GM12878 (cell line): ENCODE measurements around the gene HNRNPF. TPM values are rescaled to one million over a fixed set of nuclear protein-coding genes. Genes with fewer than 3 reads are reported as not detected.
A peak's percentile ranks its signal among the peaks of the same experiment; 100 is the strongest.

Source experiments
- ATAC-seq: fragments of 200-7000 bp; cut with Tn5 transposase; 3 replicates; pipeline ENCODE4 v1.9.1; 2020; ENCODE audit warnings: mild to moderate bottlenecking, moderate library complexity
- BruUV-seq: library from RNA; stranded (reverse); fragments of 400-500 nt; replicated peaks from 2 replicates; lab custom pipeline; 2021; lab: Mats Ljungman, UMichigan
- CTCF ChIA-PET: fragments of 300-600 bp; sonication (Branson Sonifier 250); formaldehyde crosslinking; extraction: SDS; loops from one replicate; lab custom pipeline; 2021; ENCODE audit warnings: inconsistent platforms; lab: Yijun Ruan, JAX
- POLR2A ChIA-PET: fragments of 350-600 bp; formaldehyde crosslinking; extraction: SDS; loops from one replicate; lab custom pipeline; 2021; ENCODE audit warnings: inconsistent platforms; lab: Charles Lee
- RAD21 ChIA-PET: fragments of 300-600 bp; sonication (Branson Sonifier 250); formaldehyde crosslinking; loops from one replicate; lab custom pipeline; 2023; ENCODE audit warnings: antibody characterized with exemption; ENCODE audit not compliant: unreplicated experiment; lab: Charles Lee
- SMC1A ChIA-PET: fragments of 300-600 bp; sonication (Branson Sonifier 250); formaldehyde crosslinking; loops from one replicate; lab custom pipeline; 2023; ENCODE audit not compliant: unreplicated experiment, uncharacterized antibody; lab: Charles Lee
- DNase-seq: peaks from one replicate; pipeline ENCODE4 v3.0.0-alpha.2; 2011; ENCODE audit warnings: low read depth, low spot score
- FAIRE-seq: peaks from 3 replicates; lab custom pipeline; 2011; peaks lifted over from hg19 to GRCh38; lab: Jason Lieb, UNC
- H2AFZ ChIP-seq: 2 replicates; pipeline ENCODE4 v1.6.0; 2011; ENCODE audit warnings: low read depth, low read length, control low read depth; ENCODE audit not compliant: control insufficient read depth
- H3K27ac ChIP-seq: 2 replicates; pipeline ENCODE4 v1.5.1; 2011; ENCODE audit warnings: control low read depth; ENCODE audit not compliant: control insufficient read depth, insufficient read depth
- H3K27me3 ChIP-seq, 2 experiments: replicated peaks in 1 of 2; 2 replicates each; pipeline versions ENCODE4 v1.6.0 to v1.6.1; 2011; ENCODE audit warnings: low read length in 1 of 2; ENCODE audit not compliant: control insufficient read depth in 2 of 2, insufficient read depth in 2 of 2
- H3K36me3 ChIP-seq, 2 experiments: 2 replicates each; pipeline ENCODE4 v1.5.1; 2011; ENCODE audit warnings: low read length in 1 of 2; ENCODE audit not compliant: control insufficient read depth in 2 of 2, insufficient read depth in 2 of 2
- H3K4me1 ChIP-seq: 2 replicates; pipeline ENCODE4 v1.6.1; 2011; ENCODE audit warnings: mild to moderate bottlenecking, low read length, moderate library complexity, mixed read lengths; ENCODE audit not compliant: control insufficient read depth, insufficient read depth
- H3K4me2 ChIP-seq: 2 replicates; pipeline ENCODE4 v1.6.0; 2011; ENCODE audit warnings: control low read depth; ENCODE audit not compliant: control insufficient read depth, insufficient read depth
- H3K4me3 ChIP-seq: fragments of 200-600 bp; sonication (generic); 2 replicates; pipeline ENCODE4 v1.5.1; 2016
- H3K79me2 ChIP-seq: 2 replicates; pipeline ENCODE4 v1.6.0; 2011; ENCODE audit warnings: low read length; ENCODE audit not compliant: control insufficient read depth, insufficient read depth
- H3K9ac ChIP-seq: 2 replicates; pipeline ENCODE4 v1.8.0; 2011; ENCODE audit warnings: low read length, control low read depth, mixed read lengths; ENCODE audit not compliant: control insufficient read depth, insufficient read depth
- H3K9me3 ChIP-seq: replicated peaks from 3 replicates; pipeline ENCODE4 v1.5.1; 2011; ENCODE audit warnings: mild to moderate bottlenecking, low read length; ENCODE audit not compliant: control insufficient read depth, insufficient read depth
- H4K20me1 ChIP-seq: 2 replicates; pipeline ENCODE4 v1.6.0; 2011; ENCODE audit not compliant: control insufficient read depth, insufficient read depth
- CREM ChIP-seq: IDR thresholded peaks from 2 replicates; pipeline ENCODE4 v1.6.1; 2014; ENCODE audit warnings: antibody characterized with exemption, low read depth
- ZBTB40 ChIP-seq: fragments of 450-650 bp; IDR thresholded peaks from 2 replicates; pipeline ENCODE4 v1.6.1; 2016; ENCODE audit warnings: mild to moderate bottlenecking, moderate library complexity, borderline replicate concordance
- ZZZ3 ChIP-seq: IDR thresholded peaks from 2 replicates; pipeline ENCODE4 v1.6.1; 2011; ENCODE audit warnings: low read depth; ENCODE audit not compliant: control insufficient read depth, insufficient read length
- WGBS: methylation state at CpG from one replicate; pipeline ENCODE4 v1.1.6; 2016; ENCODE audit warnings: low lambda C conversion rate; ENCODE audit not compliant: insufficient replicate concordance, insufficient coverage; ENCODE audit errors: missing lambda C conversion rate; 5-methylcytosine and 5-hydroxymethylcytosine counted together
- in situ Hi-C: fragments of 300-500 bp; cut with MboI; formaldehyde crosslinking; loops from 9 replicates; pipeline ENCODE4 v1.14.3; 2018; ENCODE audit warnings: mixed read lengths
- intact Hi-C: fragments of 100-400 bp; cut with micrococcal nuclease; formaldehyde crosslinking; loops from one replicate; pipeline ENCODE4 v1.14.2; 2022; ENCODE audit not compliant: unreplicated experiment
- polyA plus RNA-seq, 11 experiments: library from polyadenylated mRNA; depleted of rRNA in 4 of 11; unstranded in 6 of 11; stranded (reverse) in 5 of 11; fragments of >200 nt; fragmentation: Nextera tagmentation in 4 of 11; fragmentation: Illumina TruSeq in 1 of 11; extraction: Ambion mirVana in 4 of 11; extraction: Trizol in 1 of 11; gene quantifications; 1 replicate in 1 of 11; 2 replicates in 10 of 11; pipeline versions ENCODE4 v1.2.1 to v1.2.3, GENCODE V29; 2011 to 2016; ENCODE audit warnings: inconsistent platforms in 2 of 11, missing spikeins in 2 of 11, low read depth in 1 of 11
- total RNA-seq, 4 experiments: library from RNA; depleted of rRNA in 3 of 4; stranded (reverse); fragments of >200 nt in 3 of 4; fragmentation: Illumina TruSeq in 1 of 4; extraction: Trizol in 1 of 4; gene quantifications; 2 replicates each; pipeline versions ENCODE4 v1.2.1 to v1.2.3, GENCODE V29; 2013 to 2021

Gene HNRNPF
- total and polyA plus RNA-seq, 10 of the 15 experiments (the other 5 are each of a cell fraction or from before 2014, with no cell fraction given) = 156 to 373 (median 293) TPM

- H3K9ac ChIP-seq = no peak overlapping the region
- no peak overlapping the region for H3K27ac ChIP-seq
- H3K36me3 ChIP-seq = no peaks in the 10 kb centered on the region
- no peaks in the 10 kb centered on the region for H3K9me3 ChIP-seq
- TF ChIP-seq CREM = no peak
- TF ChIP-seq ZBTB40 = no peak
- ChIA-PET CTCF (no interaction called here), SMC1A (interaction anchor here (0.9 kb wide), 1 partner anchor 55 kb away, joined by 4 read pairs; no protein-coding TSS in a partner anchor), POLR2A (no interaction called here), RAD21 (no interaction called here)
- H4K20me1 ChIP-seq = no peaks in the 10 kb centered on the region
- H3K79me2 ChIP-seq = no peaks in the 10 kb centered on the region
- no peaks in the 10 kb centered on the region for H3K4me1 ChIP-seq
- BruUV-seq = TSS peak; percentile 42
- intact Hi-C loops (no loop called here), in situ Hi-C loops (no loop called here)
- no peak for ATAC-seq
- H3K4me3 ChIP-seq = no peak overlapping the region
- no peak for FAIRE-seq
- no peak overlapping the region for H3K4me2 ChIP-seq
- 36% methylated on average over 2 of the region's 2 CpGs for WGBS
- no peak overlapping the region for H2AFZ ChIP-seq
- no peaks in the 10 kb centered on the region for H3K27me3 ChIP-seq
- DNase-seq = no peak
These were observed 36.0 kb upstream of the HNRNPF start for GRCh38 chr10:43444897-43445466.

- FAIRE-seq = no peak
These were observed 35.3 kb upstream of the HNRNPF start for GRCh38 chr10:43444323-43444722.

More at GRCh38 chr10:43444323-43444722, 35.3 kb upstream of the HNRNPF start:
- H3K27me3 ChIP-seq = no peaks in the 10 kb centered on the region
- RAD21 ChIA-PET = no interaction called here
- POLR2A ChIA-PET = no interaction called here
- H3K9ac ChIP-seq = no peak overlapping the region
- no peaks in the 10 kb centered on the region for H3K79me2 ChIP-seq
- SMC1A ChIA-PET = no interaction called here
- no peaks in the 10 kb centered on the region for H3K9me3 ChIP-seq
- ATAC-seq = no peak
- in situ Hi-C loops (no loop called here), intact Hi-C loops (no loop called here)
- no peak overlapping the region for H3K4me2 ChIP-seq
- no peaks in the 10 kb centered on the region for H4K20me1 ChIP-seq
- CTCF ChIA-PET = no interaction called here
- no peak overlapping the region for H3K4me3 ChIP-seq
- no peak for DNase-seq
- no TSS peak for BruUV-seq
- H2AFZ ChIP-seq = no peak overlapping the region
- no peaks in the 10 kb centered on the region for H3K36me3 ChIP-seq
- no peak overlapping the region for H3K27ac ChIP-seq
- H3K4me1 ChIP-seq = no peaks in the 10 kb centered on the region
- WGBS = 83% methylated on average over 7 of the region's 7 CpGs
- TF ChIP-seq ZZZ3 = no peak
